HG02610 (cell line): ENCODE measurements around the gene WTAP.
"Not testable (repeated sequence)": the region's sequence is repeated elsewhere in the genome, so short reads cannot be mapped to it uniquely, and the experiment has no call there.

Source experiments
- ATAC-seq: cut with Tn5 transposase; IDR thresholded peaks from one replicate; pipeline ENCODE4 v1.9.1; 2021; ENCODE audit warnings: mild to moderate bottlenecking, moderate library complexity; ENCODE audit not compliant: unreplicated experiment

Gene WTAP

GRCh38 chr6:159726918-159727716, at the start of gene WTAP:
WTAP (plus strand) TSS chr6:159727506; CDS start chr6:159736266, 8,760 bp downstream.
- ATAC-seq, result peak; percentile 77

- ATAC-seq, result no peak
Observed at GRCh38 chr6:159677506-159678165, 49.7 kb upstream of the WTAP start.

GRCh38 chr6:159678574-159678973, 48.7 kb upstream of the WTAP start:
- no peak for ATAC-seq

GRCh38 chr6:159679091-159680077, 47.9 kb upstream of the WTAP start:
- peak; percentile 61 for ATAC-seq

- peak; percentile 23 for ATAC-seq
Observed at GRCh38 chr6:159680104-159680503, 47.2 kb upstream of the WTAP start.

- ATAC-seq, result no peak
Observed at GRCh38 chr6:159681191-159681880, 46.0 kb upstream of the WTAP start.

- ATAC-seq, result no peak
Observed at GRCh38 chr6:159682295-159682694, 45.0 kb upstream of the WTAP start.

GRCh38 chr6:159682810-159683209, 44.5 kb upstream of the WTAP start:
- no peak for ATAC-seq

- ATAC-seq, result no peak
Observed at GRCh38 chr6:159684013-159684304, 43.3 kb upstream of the WTAP start.

GRCh38 chr6:159686040-159686439, 41.3 kb upstream of the WTAP start:
- ATAC-seq, result no peak

- ATAC-seq, result no peak
Observed at GRCh38 chr6:159686703-159687102, 40.6 kb upstream of the WTAP start.

- no peak for ATAC-seq
Observed at GRCh38 chr6:159687341-159687740, 40.0 kb upstream of the WTAP start.

- no peak for ATAC-seq
Observed at GRCh38 chr6:159688266-159688905, 38.9 kb upstream of the WTAP start.

- no peak for ATAC-seq
Observed at GRCh38 chr6:159689001-159689400, 38.3 kb upstream of the WTAP start.

GRCh38 chr6:159690135-159690534, 37.2 kb upstream of the WTAP start:
- ATAC-seq, result not testable (repeated sequence)

GRCh38 chr6:159691133-159691962, 36.0 kb upstream of the WTAP start:
- ATAC-seq, result no peak

GRCh38 chr6:159691963-159692287, 35.4 kb upstream of the WTAP start:
- no peak for ATAC-seq

- peak; percentile 39 for ATAC-seq
Observed at GRCh38 chr6:159692303-159693127, 34.8 kb upstream of the WTAP start.
